Limb (tissue), 2 donors: Measurements from ENCODE around the gene GRIN3B.

Experiments used
- DNase-seq, 2 donors: peaks; one replicate each; pipeline ENCODE4 v3.0.0-alpha.2; 2016; ENCODE audit errors: extremely low spot score in 2 of 2

GRIN3B gene

DNA sequence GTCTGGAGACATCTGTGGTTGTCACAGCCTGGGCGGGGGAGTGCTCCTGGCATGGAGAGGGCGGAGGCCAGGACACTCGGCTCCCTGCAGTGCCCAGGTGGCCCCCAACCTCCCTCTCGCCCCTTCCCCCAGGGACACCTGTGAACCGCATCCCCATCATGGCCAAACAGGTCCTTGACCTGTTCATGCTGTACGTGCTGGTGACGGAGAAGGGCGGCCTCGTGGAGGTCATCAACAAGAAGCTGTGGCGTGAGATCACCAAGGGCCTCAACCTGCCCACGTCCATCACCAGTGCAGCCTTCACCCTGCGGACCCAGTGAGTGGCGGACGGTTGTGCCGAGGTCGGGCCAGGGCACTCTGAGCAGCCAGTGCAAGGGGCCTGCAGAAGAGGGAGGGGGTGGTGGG is 36.1 kb upstream of the GRIN3B start:
- DNase-seq, result no peak

DNA sequence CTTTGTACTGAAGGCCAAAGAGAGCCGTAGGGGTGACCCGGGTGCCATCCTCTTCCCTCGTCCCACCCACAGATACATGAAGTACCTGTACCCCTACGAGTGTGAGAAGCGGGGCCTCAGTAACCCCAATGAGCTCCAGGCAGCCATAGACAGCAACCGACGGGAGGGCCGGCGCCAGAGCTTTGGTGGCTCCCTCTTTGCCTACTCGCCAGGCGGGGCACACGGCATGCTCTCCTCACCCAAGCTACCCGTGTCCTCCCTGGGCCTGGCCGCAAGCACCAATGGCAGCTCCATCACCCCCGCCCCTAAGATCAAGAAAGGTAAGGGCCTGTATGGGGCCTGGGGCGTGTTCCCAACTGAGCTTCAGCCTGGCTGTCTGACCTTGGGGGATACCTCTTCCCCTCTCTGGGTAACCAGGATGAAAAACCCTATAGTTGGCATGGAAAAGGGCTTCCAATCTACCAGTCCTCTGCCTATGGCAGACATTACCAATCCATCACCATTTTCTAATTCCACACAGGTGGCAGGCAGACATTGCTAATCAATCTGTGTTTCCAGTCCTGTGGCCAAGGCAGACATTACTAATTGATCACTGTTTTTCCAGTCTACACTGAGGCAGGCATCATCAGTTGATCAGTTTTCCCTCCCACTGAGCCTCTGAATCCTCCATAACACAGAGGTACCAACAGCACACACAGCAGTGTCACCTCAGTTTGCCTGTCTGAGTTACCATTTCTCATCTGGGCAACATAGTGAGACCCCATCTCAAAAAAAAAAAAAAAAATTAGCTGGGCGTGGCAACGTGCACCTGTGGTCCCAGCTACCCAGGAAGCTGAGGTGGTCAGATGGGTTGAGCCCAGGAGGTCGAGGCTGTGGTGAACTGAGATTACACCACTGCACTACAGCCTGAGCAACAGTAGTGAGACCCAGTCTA is 35.2 kb upstream of the GRIN3B start:
- no peak for DNase-seq

DNA sequence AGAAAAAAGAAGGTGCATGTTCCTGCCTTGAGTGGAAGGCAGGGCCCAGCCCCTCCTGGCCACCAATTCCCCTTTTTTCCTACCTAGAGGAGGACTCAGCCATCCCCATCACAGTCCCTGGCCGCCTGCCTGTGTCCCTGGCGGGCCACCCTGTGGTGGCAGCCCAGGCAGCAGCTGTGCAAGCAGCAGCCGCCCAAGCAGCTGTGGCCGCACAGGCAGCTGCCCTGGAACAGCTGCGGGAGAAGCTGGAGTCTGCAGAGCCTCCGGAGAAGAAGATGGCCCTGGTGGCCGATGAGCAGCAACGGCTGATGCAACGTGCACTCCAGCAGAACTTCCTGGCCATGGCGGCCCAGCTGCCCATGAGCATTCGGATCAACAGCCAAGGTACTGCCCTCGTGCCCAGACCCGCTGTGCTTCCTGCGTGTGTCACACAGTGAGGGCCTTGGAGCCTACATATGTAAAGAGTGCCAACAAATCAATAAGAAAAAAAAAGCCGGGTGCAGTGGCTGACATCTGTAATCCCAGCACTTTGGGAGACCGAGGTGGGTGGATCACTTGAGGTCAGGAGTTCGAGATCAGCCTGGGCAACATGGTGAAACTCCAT is 33.6 kb upstream of the GRIN3B start:
- DNase-seq, result no peak

DNA sequence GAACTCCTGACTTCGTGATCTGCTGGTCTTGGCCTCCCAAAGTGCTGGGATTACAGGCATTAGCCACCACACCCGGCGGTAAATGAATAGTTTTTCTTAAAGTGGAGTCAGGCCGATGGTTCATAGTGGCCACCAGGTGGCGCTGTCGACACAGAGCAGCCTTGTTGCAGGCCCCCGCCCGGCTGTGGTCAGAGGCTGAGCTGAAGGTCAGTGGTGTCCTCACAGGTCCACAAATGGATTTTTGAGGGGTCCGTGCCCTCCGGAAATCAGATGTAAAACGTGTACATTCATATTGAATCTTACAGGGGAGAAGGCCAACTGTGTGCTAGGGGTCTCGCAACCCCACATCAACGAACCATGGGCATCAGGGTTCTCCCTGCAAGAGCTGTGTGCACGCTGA is 29.5 kb upstream of the GRIN3B start:
- DNase-seq, result no peak

DNA sequence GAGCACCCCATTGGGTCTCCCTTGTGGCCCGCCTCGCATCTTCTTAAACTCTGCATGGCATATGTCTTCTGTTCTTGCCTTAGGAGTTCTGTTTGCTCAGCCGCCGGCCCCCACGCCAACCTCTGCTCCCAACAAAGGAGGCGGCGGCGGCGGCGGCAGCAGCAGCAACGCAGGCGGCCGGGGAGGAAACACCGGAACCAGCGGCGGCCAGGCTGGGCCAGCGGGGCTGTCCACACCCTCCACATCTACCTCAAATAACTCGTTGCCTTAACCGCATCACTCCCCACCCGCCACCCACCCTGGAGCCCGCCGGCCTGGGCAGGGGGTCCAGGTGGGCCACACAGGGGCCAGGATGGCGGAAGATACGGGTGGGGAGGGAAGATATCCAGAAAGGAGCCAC is 28.4 kb upstream of the GRIN3B start:
- DNase-seq, result no peak

DNA sequence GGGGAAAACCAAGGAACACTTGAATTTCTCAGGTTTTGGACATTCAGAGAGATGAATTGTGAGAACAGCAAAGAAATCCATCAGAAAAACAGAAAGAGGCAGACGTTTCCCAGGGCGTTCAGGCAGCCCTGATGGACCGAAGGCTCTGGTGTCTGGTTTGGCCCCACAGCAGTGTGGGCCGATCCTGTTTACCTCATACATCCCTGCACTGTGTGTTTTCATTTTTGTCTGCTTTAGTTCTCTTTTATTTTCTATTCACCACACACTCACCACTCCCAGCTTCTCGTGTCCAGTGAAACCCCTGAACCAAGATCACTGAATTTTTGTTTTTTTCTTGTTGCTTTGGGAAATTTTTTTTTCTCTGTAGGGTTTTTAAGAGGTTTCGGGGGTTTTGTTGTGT is 27.9 kb upstream of the GRIN3B start:
- DNase-seq, result no peak

DNA sequence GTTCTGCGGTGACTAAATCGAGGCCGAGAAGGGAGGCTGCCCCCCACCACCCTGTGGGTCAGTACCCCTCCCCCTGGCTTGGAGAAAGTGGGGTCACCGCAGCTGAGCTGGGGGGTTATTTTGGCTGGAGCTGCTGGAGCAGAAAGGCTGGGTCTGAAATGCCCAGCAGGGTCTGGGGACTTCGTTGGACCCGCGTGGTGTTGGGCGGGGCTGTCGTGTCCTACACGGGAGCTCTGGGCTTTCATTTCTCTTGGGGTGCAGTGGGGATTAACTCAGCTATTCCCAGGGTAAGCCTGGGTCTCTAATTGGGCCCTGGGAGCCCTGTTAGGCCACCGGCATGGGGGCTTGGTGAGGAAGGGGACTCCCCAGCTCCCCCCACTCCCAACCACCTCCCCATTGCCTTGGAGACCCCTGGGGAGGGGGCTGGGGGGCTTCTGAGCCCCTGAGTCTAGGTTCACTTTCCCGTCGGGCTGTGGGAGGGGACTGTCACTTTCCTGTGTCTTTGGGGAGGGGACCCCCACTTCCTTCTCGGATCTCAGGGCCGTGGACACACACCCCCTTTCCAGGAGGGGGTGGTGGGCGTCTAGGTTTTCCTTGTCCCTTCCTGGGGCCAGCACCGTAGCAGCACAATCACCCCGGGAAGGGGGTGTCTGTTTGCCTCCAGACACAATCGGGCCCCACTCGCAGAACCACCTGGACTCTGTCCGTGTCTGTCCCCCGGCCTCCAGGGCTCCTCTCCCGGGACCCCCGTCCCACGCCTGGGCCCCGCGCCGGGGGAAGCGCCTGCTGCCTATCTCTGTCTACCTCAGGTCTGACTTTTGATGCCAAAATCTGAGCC is 26.3 kb upstream of the GRIN3B start:
- no peak for DNase-seq

DNA sequence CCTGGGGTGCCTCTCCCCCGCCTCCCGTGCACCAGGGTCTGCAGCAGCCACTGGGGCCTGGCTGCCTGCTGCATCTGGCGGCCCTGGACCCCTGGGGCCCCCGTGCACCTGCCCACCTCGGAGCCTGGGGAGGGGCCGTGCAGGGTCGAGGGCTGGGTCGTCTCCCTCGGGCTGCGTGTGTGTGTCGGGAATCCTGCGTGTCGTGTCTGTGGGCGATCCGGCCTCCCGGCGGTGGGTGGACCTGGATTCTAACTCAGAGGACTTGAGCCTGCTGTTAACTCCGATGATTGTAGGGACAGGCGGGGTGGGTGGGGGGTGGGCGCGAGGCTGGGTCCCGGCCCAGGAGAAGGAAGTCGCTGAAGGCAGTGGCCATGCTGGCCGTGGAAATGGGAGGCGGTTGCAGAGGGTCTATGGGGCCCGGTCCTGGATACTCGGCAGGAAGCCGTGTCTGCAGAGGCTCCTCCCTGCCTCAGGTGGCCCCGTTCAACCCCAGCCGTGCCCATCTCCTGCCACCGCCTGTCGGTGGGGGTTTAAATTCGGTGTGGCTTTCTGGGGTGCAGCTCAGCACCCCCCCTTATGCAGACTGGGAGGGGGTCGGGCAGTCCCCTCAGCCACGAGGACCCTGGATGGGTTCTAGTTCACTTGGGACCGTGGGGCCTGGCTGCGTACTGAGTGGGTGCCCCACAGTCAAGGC is 25.5 kb upstream of the GRIN3B start:
- no peak for DNase-seq

DNA sequence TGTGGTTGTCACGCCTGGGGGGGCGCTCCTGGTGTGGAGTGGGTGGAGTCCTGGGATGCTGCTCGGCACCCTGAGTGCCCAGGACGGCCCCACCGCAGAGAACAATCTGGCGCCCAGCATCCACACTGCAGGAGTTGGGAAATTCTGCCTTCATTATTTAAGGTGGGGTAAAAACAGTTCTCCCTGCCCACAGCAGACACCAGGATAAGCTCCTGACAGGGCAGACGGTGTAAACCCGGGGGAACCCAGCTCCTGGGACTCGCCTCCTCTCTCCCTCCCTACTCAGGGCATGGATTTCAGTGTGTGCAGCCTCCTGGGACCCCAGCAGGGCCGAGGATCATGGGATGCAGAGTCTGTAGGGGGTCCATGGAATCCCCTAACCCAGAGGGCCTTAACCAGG is 23.7 kb upstream of the GRIN3B start:
- no peak for DNase-seq

DNA sequence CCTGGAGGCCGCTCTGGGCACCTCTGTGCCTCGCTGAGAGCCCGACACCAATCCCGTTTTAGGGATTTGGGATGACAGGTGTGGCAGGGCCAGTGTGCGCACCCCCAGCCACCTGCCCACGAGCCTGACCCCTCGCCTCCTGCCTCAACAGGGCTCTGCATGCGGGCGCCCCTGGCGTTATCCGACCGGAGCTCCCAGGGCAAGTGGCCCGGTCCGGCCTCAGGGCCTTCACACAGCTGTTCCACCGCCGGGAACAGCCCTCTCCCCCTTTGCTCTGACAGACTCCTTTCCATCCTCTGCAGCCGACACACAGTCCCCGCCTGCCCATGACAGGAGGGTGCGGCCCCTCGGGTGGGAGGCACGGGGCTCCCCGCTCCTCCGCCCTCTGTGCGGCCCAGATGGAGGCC is 23.2 kb upstream of the GRIN3B start:
- no peak for DNase-seq

DNA sequence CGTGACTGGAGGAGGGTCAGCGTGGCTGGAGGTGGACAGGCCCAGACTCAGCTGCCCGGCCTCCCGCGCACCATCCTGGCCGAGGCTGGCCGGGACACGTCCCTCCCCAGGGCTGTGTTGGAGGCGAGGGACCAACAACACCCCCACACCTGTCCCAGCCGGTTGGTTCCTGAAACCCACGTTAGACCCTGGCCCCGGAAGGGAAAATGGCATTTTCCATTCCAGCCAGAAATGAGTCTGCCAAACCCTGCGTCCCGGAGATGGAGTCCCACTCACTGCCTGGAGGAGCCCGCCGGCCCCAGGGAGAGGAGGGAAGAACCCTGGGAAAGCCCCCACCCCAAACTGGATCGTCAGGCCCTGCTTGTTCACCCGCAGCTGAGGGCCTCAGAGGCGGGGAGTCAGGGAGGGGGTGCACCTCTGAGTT is 20.9 kb upstream of the GRIN3B start:
- DNase-seq, result no peak

DNA sequence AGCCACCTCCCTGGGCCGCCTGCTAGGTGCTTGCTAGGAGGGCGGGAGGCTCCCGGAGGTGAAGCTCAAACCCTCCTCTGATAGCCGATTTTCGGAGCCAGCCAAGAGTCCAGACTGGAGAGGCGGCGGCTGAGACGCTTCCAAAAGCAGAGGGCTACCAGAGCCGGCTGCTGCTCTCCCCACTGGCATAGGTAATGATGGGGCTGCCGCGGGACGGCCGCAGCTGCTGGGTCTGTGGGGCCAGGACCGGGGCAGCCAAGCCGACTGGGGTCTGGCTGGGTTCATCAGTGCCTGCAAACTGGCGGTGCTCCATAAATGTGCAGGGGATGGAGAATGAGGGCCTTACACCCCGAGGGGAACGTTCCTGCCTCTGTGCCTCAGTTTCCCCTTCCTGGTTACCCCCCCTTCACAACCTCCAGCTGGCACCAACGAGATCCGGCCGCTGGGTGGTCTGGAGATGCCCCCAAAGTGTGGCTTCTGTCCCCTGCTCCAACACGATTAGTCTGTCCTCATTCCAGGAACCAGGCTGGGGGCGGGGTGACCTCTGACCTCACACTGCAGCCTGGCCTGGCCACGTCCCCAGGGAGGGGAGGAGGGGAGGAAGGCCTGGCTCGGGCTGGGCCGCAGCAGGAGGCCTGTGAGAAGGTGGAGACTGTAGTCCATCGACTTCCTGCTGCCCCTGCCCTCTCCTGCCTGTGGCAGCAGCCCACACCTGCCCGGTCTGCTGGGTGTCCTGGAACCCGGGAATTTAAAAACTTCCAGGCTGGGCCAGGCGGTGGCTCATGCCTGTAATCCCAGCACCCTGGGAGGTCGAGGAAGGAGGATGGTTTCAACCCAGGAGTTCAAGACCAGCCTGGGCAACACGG is 19.9 kb upstream of the GRIN3B start:
- DNase-seq, result no peak

DNA sequence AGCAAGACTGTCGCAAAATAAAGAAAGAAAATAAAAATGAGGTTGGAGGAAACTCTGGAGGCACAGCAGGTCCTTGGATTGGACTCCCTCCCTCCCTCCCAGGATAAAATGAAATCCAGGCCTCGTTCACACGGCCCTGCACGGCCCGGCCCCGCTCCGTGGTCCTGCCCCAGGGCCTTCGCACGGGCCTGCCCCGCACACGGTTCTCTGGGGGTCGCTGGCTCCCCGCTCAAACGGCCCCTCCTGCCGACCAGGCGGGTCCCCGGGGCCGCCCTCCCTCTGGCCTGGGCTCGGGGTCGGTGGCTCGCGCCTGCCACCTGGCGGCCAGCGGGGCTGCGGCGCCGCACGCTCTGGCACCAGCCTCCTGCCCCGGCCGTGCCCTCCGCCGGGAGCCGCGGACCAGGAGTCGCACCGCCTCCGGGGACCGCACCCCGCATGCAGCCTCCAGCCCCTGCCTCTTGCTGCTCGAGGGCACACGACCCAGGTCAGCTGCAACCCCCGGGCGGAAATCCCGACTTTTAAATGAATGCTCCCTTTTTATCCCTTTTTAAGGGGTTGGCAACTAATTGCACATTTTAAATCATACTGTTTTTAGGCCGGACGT is 17.6 kb upstream of the GRIN3B start:
- peak; percentile 50 to 89 for DNase-seq

DNA sequence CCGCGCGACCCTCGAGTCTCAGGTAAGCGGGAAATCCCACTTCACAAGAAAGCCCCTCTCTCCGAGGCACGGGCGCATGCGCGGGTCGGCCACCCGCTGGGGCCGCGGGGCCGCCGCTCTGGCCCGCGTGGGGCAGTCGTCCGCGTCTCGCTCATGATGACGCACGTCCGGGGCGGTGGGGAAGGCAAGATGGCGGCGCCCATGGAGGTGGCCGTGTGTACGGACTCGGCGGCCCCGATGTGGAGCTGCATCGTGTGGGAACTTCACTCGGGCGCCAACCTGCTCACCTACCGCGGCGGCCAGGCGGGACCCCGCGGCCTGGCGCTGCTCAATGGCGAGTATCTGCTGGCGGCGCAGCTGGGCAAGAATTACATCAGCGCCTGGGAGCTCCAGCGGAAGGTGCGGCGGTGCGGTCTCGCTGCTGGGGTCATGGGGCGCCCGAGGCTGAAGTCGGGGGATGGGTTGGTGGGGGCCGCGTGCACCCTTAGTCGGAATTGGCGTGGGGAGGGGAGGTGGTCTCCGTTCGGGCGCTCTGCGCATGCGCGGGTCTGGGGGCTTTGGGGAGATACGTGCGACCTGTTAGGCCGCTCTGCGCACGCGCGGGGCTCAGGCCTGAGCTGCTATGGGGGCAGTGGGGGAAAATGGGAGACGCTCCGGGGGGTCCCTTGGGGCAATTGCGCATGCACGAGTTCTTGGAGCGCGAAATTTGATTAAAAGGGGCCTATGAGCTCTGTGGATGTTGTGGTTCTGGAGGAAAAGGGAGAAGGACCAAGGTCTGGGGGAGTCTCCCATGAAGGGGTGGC is 15.9 kb upstream of the GRIN3B start, which contains the start of gene WDR18:
TSS of gene WDR18 (plus strand) at position 181 of the 803 bp plus-strand sequence. CDS start at position 190, 9 bp downstream.
- DNase-seq, result peak; percentile 91 to 95

DNA sequence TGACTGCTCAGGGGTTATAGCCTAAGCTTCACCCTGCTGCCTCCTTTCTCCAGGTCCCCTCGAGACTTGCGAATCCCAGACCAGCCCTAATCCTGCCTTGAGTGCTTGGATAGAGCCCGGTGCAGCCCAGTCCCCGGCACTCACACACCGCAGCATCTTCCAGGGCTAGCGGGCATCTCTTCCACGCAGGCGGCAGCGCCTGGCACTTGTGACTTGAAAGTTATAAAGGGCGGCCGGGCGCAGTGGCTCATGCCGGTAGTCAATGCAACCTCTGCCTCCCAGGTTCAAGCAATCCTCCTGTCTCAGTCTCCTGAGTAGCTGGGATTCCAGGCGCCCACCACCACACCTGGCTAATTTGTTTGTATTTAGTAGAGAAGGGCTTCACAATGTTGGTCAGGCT is 14.1 kb upstream of the GRIN3B start:
- DNase-seq, result no peak

DNA sequence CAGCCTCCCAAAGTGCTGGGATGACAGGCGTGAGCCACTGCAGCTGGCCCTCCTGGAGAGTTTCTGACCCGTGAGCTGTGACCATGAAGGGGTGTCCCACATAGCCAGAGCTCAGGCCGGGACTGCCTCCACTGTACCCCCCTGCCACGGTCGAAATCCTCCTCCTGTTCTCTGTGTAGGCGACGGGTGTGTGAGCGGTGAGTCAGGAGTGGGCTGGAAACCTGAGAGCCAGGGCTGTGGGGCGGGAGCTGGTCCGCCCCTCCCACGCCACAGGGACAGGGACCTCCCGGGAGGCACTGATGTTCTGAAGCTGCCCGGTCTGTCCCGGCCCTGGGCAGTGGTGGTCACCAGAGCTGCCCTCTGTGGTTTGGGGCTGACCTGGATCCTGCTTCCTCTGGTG is 12.1 kb upstream of the GRIN3B start:
- DNase-seq, result no peak

DNA sequence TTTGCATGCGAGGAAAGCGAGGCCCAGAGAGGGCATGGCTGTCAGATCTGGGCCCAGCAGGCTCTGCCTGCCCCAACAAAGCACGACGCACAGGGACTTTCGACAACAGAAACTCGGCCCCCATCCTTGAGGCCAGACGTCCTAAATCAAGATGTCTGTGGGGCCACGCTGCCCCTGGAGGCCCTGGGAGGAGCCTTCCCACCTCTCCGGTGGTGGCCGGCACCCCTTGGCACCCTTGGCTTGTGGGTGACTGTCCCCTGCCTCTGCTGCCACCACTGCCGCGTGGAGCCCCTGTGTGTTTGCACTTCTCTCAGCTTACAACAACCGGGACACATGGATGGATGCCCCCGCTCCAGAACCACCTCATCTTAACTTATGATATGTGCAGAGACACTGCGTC is 11.7 kb upstream of the GRIN3B start:
- DNase-seq, result no peak

DNA sequence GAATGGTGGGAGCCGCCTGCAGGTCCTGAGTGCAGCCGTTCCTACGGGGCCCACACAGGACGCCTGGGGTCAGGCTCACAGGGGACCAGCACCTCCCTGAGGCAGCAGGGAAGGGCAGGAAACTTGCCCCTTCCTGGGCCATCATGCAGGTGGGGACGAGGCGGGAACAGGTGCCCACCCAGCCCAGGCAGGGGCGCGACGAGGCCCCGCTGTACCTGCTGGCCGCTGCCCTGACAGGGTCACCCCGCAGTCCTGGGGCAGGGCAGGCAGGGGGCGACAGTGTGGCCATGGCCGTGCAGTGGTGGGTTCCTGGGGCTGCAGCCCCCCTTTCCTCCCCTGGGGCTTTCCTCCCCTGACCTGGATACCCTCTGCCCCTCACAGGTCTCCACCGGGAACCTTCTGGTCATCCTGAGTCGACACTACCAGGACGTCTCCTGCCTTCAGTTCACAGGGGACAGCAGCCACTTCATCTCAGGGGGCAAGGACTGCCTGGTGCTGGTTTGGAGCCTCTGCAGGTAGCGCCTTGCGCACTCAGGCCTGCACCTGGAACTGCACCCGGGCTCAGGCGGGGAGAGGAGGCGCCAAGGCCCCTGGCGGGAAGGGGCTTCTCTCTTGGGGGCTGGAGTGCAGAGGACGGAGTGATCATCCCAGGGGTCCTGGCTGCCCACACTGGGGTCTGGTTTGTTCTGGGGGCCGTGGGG is 10.7 kb upstream of the GRIN3B start:
- no peak for DNase-seq
